Measurements from ENCODE around the gene SOX1. TPM values are rescaled to one million over a fixed set of nuclear protein-coding genes. Genes with fewer than 3 reads are reported as not detected.

The SOX1 gene
- total and polyA plus RNA-seq, 2 donors (not counting 3 experiments of a cell fraction or from before 2014, with no cell fraction given), result not detected

DNA sequence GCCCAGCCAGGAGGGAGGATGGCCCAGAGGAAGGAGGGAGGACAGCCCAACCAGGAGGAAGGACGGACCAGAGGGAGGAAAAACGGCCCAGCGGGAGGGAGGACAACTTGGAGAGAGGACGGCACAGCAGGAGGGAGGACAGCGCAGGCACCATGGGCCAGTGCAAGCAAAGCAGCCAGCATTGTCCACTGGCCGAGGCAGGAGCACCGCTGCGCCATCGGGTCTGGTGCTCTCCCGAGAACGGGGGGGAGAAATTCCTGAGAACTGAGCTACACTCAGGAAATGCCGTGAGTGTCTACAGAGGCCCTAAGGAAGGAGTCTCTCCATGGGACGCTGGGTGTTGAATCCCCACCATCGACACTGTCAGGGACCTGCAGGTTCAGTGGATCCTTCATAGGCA is 38.5 kb upstream of the SOX1 start:
- BruUV-seq (replicated peaks), result no TSS peak
- H3K9me3 ChIP-seq (replicated peaks; ENCODE audit: control insufficient read depth, insufficient read depth, low read length), result peaks cover 13% of the 10 kb centered on the region

More for the DNA sequence above, 38.5 kb upstream of the SOX1 start:
- DNase-seq (ENCODE audit: low read depth, low spot score) (no peak), FAIRE-seq (no peak)
- H3K9me1 ChIP-seq (replicated peaks; ENCODE audit: control insufficient read depth, extremely low read depth, insufficient read depth, low read length), result no peaks in the 10 kb centered on the region
- H3K36me3 ChIP-seq (ENCODE audit: control insufficient read depth in 2 of 2, extremely low read depth in 1 of 2, insufficient read depth in 2 of 2, low read length in 2 of 2), result no peaks in the 10 kb centered on the region
- H3K4me3 ChIP-seq (replicated peaks in 1 of 3; ENCODE audit: insufficient read depth in 1 of 3, low read depth in 1 of 3, low read length in 3 of 3), result no peak overlapping the region
- H3K27ac ChIP-seq (ENCODE audit: insufficient read depth, low read depth, low read length), result no peak overlapping the region
- CTCF ChIA-PET, result no interaction called here
- POLR2A ChIA-PET, result no interaction called here
- intact Hi-C loops (cut with micrococcal nuclease), result no loop called here
- H3K9ac ChIP-seq (replicated peaks; ENCODE audit: extremely low read depth, insufficient read depth, low read length), result no peak overlapping the region
- dilution Hi-C loops (cut with MboI; ENCODE audit: extremely low pct_ligation_motif_present, low sequenced_read_pairs), result no loop called here
- no peak overlapping the region for H2AFZ ChIP-seq (ENCODE audit: low read depth, low read length)
- H3K79me2 ChIP-seq (ENCODE audit: control insufficient read depth, insufficient read depth, low read length), result no peaks in the 10 kb centered on the region
- TF ChIP-seq GATA2 (IDR thresholded peaks at IDR 0.05; ENCODE audit: insufficient read depth, insufficient read length, low read depth, low read length) (no peak), JUN (IDR thresholded peaks at IDR 0.05; ENCODE audit: borderline replicate concordance, insufficient read depth, insufficient read length, low read depth) (no peak), FOS (IDR thresholded peaks at IDR 0.05; ENCODE audit: borderline replicate concordance, insufficient read depth, low read length) (no peak), MYC (IDR thresholded peaks at IDR 0.05; ENCODE audit: low read depth, low read length) (no peak), POLR2A (IDR thresholded peaks at IDR 0.05; ENCODE audit: low read depth, low read length) (no peak), EZH2 (IDR thresholded peaks at IDR 0.05; ENCODE audit: borderline replicate concordance, low read depth, low read length, severe bottlenecking) (no peak), POLR2AphosphoS5 (IDR thresholded peaks at IDR 0.05; ENCODE audit: insufficient read depth, low read depth, low read length) (no peak)
- TF ChIP-seq, protein P1, sequence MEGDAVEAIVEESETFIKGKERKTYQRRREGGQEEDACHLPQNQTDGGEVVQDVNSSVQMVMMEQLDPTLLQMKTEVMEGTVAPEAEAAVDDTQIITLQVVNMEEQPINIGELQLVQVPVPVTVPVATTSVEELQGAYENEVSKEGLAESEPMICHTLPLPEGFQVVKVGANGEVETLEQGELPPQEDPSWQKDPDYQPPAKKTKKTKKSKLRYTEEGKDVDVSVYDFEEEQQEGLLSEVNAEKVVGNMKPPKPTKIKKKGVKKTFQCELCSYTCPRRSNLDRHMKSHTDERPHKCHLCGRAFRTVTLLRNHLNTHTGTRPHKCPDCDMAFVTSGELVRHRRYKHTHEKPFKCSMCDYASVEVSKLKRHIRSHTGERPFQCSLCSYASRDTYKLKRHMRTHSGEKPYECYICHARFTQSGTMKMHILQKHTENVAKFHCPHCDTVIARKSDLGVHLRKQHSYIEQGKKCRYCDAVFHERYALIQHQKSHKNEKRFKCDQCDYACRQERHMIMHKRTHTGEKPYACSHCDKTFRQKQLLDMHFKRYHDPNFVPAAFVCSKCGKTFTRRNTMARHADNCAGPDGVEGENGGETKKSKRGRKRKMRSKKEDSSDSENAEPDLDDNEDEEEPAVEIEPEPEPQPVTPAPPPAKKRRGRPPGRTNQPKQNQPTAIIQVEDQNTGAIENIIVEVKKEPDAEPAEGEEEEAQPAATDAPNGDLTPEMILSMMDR (IDR thresholded peaks at IDR 0.05; ENCODE audit: extremely low read depth in 1 of 2, insufficient read depth in 1 of 2, low read depth in 1 of 2, low read length in 2 of 2), result no peak
- TF ChIP-seq, protein P2, sequence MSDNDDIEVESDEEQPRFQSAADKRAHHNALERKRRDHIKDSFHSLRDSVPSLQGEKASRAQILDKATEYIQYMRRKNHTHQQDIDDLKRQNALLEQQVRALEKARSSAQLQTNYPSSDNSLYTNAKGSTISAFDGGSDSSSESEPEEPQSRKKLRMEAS (IDR thresholded peaks at IDR 0.05; ENCODE audit: insufficient read depth, insufficient read length), result no peak
- no peaks in the 10 kb centered on the region for H3K4me1 ChIP-seq (ENCODE audit: control insufficient read depth, extremely low read depth, insufficient read depth, low read length)
- no peak overlapping the region for H3K4me2 ChIP-seq (ENCODE audit: insufficient read depth, low read length)
- no peaks in the 10 kb centered on the region for H3K27me3 ChIP-seq (ENCODE audit: control insufficient read depth in 2 of 2, insufficient read depth in 2 of 2, low read length in 2 of 2)
- H4K20me1 ChIP-seq (replicated peaks; ENCODE audit: control insufficient read depth, extremely low read depth, insufficient read depth, low read length), result no peaks in the 10 kb centered on the region
